ENCODE results near the gene RAB11FIP4. TPM values are rescaled to one million over a fixed set of nuclear protein-coding genes. Genes with fewer than 3 reads are reported as not detected.

Gene RAB11FIP4
- total and polyA plus RNA-seq, 10 of the 15 experiments (the other 5 are each of a cell fraction or from before 2014, with no cell fraction given) = 1.4 to 27.0 (median 17.6) TPM

GRCh38 chr17:31364012-31364411 lies 27.5 kb upstream of the RAB11FIP4 start:
- ChIA-PET SMC1A (ENCODE audit: uncharacterized antibody, unreplicated experiment) (no interaction called here), RAD21 (ENCODE audit: unreplicated experiment) (no interaction called here), POLR2A (interaction anchor here (0.6 to 1.0 kb wide), 2 partner anchors 9 to 89 kb away, joined by 3 to 4 read pairs; no protein-coding TSS in a partner anchor), CTCF (interaction anchor here (1.4 kb wide), 1 partner anchor 15 kb away, joined by 3 read pairs; no protein-coding TSS in a partner anchor)
- no peak for DNase-seq (ENCODE audit: low read depth, low spot score)
- no peaks in the 10 kb centered on the region for H3K4me1 ChIP-seq (ENCODE audit: control insufficient read depth, insufficient read depth, low read length)
- H3K9me3 ChIP-seq (replicated peaks; ENCODE audit: control insufficient read depth, insufficient read depth, low read length) = no peaks in the 10 kb centered on the region
- H3K79me2 ChIP-seq (ENCODE audit: control insufficient read depth, insufficient read depth, low read length) = no peaks in the 10 kb centered on the region
- in situ Hi-C loops (cut with MboI) (no loop called here), intact Hi-C loops (cut with micrococcal nuclease; ENCODE audit: unreplicated experiment) (no loop called here)
- H3K36me3 ChIP-seq (ENCODE audit: control insufficient read depth in 2 of 2, insufficient read depth in 2 of 2, low read length in 1 of 2) = peaks cover 0 to 21% of the 10 kb centered on the region in 2 experiments; a peak in 2 of 4 replicates
- no peak overlapping the region for H3K4me3 ChIP-seq
- no peak for ATAC-seq
- FAIRE-seq = no peak
- no peak for TF ChIP-seq KDM1A (IDR thresholded peaks at IDR 0.05; ENCODE audit: borderline replicate concordance)
- no peak for TF ChIP-seq STAT3 (IDR thresholded peaks at IDR 0.05; ENCODE audit: low read depth, low read length)
- TF ChIP-seq, protein P1, sequence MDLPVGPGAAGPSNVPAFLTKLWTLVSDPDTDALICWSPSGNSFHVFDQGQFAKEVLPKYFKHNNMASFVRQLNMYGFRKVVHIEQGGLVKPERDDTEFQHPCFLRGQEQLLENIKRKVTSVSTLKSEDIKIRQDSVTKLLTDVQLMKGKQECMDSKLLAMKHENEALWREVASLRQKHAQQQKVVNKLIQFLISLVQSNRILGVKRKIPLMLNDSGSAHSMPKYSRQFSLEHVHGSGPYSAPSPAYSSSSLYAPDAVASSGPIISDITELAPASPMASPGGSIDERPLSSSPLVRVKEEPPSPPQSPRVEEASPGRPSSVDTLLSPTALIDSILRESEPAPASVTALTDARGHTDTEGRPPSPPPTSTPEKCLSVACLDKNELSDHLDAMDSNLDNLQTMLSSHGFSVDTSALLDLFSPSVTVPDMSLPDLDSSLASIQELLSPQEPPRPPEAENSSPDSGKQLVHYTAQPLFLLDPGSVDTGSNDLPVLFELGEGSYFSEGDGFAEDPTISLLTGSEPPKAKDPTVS (IDR thresholded peaks at IDR 0.05; ENCODE audit: low read depth, low read length) = no peak
- no peak for TF ChIP-seq SMARCA5 (IDR thresholded peaks at IDR 0.05)
- TF ChIP-seq, protein P2, sequence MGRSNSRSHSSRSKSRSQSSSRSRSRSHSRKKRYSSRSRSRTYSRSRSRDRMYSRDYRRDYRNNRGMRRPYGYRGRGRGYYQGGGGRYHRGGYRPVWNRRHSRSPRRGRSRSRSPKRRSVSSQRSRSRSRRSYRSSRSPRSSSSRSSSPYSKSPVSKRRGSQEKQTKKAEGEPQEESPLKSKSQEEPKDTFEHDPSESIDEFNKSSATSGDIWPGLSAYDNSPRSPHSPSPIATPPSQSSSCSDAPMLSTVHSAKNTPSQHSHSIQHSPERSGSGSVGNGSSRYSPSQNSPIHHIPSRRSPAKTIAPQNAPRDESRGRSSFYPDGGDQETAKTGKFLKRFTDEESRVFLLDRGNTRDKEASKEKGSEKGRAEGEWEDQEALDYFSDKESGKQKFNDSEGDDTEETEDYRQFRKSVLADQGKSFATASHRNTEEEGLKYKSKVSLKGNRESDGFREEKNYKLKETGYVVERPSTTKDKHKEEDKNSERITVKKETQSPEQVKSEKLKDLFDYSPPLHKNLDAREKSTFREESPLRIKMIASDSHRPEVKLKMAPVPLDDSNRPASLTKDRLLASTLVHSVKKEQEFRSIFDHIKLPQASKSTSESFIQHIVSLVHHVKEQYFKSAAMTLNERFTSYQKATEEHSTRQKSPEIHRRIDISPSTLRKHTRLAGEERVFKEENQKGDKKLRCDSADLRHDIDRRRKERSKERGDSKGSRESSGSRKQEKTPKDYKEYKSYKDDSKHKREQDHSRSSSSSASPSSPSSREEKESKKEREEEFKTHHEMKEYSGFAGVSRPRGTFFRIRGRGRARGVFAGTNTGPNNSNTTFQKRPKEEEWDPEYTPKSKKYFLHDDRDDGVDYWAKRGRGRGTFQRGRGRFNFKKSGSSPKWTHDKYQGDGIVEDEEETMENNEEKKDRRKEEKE (IDR thresholded peaks at IDR 0.05) = no peak
- TF ChIP-seq E4F1 (IDR thresholded peaks at IDR 0.05; ENCODE audit: borderline replicate concordance, partially characterized antibody) = no peak
- no peak for TF ChIP-seq BMI1 (IDR thresholded peaks at IDR 0.05; ENCODE audit: borderline replicate concordance)
- TF ChIP-seq CHD2 (IDR thresholded peaks at IDR 0.05; ENCODE audit: borderline replicate concordance, low read depth, low read length) = no peak
- no peak for TF ChIP-seq MYB (IDR thresholded peaks at IDR 0.05; ENCODE audit: borderline replicate concordance, low read depth, low read length)
- no peak for TF ChIP-seq ZNF207 (IDR thresholded peaks at IDR 0.05; ENCODE audit: borderline replicate concordance)
- no peak for TF ChIP-seq FOXM1 (IDR thresholded peaks at IDR 0.05; ENCODE audit: low read depth, low read length)
- no peak for TF ChIP-seq YBX1 (IDR thresholded peaks at IDR 0.05)
- no peak overlapping the region for H2AFZ ChIP-seq (ENCODE audit: control insufficient read depth, low read depth, low read length)
- H3K9ac ChIP-seq (ENCODE audit: control insufficient read depth, insufficient read depth, low read length) = no peak overlapping the region
- H3K4me2 ChIP-seq (ENCODE audit: control insufficient read depth, insufficient read depth) = no peak overlapping the region
- no peak overlapping the region for H3K27ac ChIP-seq (ENCODE audit: control insufficient read depth, insufficient read depth)
- WGBS (ENCODE audit: insufficient coverage, insufficient replicate concordance, low lambda C conversion rate, missing lambda C conversion rate) = 89% methylated on average over 6 of the region's 6 CpGs
- no TSS peak for BruUV-seq (replicated peaks)
- no peaks in the 10 kb centered on the region for H4K20me1 ChIP-seq (ENCODE audit: control insufficient read depth, insufficient read depth)
- no peaks in the 10 kb centered on the region for H3K27me3 ChIP-seq (replicated peaks in 1 of 2; ENCODE audit: control insufficient read depth in 2 of 2, insufficient read depth in 2 of 2, low read length in 1 of 2)
